CMK (cell line): ENCODE data around the gene C17orf107.
"Not testable (repeated sequence)": the region's sequence is repeated elsewhere in the genome, so short reads cannot be mapped to it uniquely, and the experiment has no call there.

Experiments
- DNase-seq: peaks from one replicate; pipeline ENCODE4 v3.0.0-alpha.2; 2010; ENCODE audit warnings: low read depth

Gene C17orf107

DNA sequence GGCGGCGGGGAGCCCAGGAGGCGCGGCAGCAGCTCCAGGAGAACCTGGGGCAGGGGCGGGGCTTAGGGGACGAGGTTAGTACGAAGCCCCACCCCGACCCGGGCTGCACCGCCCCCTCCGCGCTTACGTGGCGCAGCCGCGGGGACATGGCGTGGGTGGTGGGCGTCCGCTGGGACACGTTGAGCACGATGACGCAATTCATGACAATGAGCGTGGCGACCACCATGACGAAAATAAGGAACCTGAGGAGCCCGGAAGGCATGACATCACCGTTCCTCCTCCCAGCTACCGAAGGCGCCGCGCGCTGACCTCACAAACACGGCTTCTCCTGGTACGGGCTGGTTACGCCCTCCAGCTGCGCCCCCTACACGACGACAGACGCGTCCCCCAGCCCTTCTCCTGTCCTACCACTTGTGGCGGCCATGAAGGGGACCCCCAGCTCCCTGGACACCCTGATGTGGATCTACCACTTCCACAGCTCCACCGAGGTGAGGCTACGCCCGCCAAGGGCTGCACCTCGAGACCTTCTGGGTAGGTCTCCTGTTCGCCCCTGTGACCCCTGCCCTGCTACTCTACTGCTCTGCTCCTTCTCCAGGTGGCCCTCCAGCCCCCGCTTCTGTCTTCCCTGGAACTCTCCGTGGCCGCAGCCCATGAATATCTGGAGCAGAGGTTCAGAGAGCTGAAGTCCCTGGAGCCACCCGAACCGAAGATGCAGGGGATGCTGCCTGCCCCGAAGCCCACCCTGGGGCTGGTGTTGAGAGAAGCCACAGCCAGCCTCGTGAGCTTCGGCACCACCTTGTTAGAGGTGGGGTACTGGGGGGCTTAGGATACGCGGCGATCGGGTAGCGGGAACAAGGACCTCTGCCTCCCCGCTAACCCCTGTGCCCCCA lies at the start of gene C17orf107:
Gene C17orf107 (plus strand): TSS at position 196 of the 890 bp plus-strand sequence. CDS start 227 bp downstream, at position 423.
- no peak for DNase-seq

GRCh38 chr17:4850246-4850645 lies 49.1 kb upstream of the C17orf107 start:
- DNase-seq: no peak

- no peak for DNase-seq
Measured at GRCh38 chr17:4851084-4851483, 48.3 kb upstream of the C17orf107 start.

GRCh38 chr17:4852567-4853207 lies 46.6 kb upstream of the C17orf107 start:
- DNase-seq: no peak

DNA sequence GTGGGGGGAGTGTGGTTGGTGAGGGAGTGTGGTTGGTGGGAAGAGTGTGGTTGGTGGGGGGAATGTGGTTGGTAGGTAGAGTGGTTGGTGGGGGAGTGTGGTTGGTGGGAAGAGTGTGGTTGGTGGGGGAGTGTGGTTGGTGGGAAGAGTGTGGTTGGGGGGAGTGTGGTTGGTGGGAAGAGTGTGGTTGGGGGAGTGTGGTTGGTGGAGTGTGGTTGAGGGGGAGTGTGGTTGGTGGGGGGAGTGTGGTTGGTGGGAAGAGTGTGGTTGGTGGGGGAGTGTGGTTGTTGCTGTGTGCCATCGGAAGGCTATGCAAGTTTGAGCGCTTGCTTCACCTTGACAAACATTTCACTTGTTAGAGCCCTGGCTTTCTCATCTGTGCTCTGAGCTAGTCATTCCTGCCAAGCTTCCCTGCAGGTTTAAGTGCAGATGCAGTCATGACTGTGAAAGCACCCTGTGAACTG lies 46.1 kb upstream of the C17orf107 start:
- DNase-seq: no peak

DNA sequence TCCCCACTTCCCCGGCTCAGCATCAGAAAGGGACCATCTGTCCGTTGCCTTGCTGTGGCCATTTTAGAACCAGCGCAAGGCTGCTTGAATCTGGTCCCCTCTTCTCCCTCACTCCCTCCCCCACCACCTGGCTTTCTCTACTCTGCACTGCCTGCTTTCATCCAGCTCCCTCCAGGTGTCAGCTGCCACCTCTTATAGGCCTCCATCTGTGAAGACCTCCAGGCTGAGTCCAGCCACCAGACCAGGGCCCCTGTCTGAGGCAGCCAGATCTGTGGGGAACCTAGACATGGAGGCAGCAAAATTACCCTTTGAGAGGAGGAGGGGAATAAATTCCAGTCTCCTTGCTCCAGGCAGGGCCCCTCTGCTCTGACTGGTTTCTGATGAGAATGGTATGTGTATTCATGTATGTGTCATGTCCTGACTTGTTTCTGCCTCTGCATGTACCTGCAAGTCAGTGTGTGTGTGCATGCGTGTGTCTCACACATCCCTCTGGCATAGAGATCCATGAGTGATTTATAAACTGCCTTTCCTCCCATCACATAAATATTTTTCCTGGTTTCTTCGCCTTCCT lies 45.1 kb upstream of the C17orf107 start:
- DNase-seq: no peak

- no peak for DNase-seq
Measured at GRCh38 chr17:4856271-4856936, 42.9 kb upstream of the C17orf107 start.

DNA sequence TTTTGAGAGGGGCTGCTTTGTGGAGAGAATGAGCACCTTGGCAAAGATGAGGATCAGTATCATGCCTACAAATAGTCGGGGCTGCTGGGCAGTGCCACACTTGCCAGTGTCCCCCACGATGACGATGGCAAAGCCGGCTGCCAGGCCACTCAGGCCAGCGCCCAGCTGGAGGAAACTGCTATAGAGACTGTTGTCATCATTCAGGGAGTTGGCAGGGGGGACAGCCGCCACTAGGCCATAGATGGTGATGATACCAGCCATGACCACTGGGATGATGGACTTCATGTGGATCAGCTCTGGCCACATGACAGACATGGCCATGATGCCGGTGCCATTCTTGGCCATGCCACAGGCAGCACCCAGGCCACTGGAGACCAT lies 42.4 kb upstream of the C17orf107 start:
- DNase-seq: no peak

DNA sequence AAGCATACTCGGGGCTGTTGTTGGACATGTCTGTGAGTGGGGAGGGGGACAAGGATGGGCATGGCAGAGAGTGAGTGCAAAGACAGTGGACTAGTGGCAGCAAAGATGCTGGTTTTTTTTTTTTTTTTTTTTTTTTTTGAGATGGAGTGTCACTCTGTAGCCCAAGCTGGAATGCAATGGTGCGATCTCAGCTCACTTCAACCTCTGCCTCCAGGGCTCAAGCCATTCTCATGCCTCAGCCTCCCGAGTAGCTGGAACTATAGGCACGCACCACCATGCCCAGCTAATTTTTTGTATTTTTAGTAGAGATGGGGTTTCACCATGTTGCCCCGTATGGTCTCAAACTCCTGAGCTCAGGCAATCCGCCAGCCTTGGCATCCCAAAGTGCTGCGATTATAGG lies 42.0 kb upstream of the C17orf107 start:
- not testable (repeated sequence) for DNase-seq

DNA sequence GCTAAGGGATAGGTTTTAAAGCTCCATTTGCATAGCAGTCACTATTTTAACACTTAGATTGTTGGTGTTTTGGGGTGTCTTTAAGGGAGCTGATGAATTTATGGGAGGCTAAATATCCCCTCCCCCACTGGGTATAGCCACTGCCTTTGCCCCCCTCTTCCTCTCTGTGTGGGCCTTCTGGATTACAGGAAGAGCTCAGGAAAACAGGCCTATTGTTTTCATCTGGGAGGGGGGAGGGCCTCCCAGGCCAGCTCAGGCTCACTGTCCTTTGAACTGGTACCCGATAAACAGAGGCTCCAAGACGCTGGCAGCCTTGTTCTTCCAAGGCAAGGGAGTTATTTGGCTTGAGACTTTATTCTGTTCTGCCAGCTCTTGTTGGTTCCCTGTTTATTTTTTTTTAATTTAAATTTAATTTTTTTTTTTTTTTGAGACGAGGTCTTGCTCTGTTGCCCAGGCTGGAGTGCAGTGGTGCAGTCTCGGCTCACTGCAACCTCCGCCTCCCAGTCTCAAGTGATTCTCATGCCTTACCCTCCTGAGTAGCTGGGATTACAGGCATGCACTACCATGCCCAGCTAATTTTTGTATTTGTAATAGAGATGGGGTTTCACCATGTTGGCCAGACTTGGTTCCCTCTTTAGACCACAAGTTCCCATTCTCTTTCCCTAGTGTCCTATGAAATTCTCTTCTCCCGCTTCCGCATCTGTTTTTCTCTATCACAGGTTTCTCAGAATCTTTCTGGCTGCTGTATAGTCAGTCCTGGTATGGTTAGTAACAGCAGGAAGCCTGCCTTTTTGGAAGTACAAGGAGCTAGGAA lies 41.1 kb upstream of the C17orf107 start:
- no peak for DNase-seq

- no peak for DNase-seq
Measured at GRCh38 chr17:4858882-4859260, 40.5 kb upstream of the C17orf107 start.

DNA sequence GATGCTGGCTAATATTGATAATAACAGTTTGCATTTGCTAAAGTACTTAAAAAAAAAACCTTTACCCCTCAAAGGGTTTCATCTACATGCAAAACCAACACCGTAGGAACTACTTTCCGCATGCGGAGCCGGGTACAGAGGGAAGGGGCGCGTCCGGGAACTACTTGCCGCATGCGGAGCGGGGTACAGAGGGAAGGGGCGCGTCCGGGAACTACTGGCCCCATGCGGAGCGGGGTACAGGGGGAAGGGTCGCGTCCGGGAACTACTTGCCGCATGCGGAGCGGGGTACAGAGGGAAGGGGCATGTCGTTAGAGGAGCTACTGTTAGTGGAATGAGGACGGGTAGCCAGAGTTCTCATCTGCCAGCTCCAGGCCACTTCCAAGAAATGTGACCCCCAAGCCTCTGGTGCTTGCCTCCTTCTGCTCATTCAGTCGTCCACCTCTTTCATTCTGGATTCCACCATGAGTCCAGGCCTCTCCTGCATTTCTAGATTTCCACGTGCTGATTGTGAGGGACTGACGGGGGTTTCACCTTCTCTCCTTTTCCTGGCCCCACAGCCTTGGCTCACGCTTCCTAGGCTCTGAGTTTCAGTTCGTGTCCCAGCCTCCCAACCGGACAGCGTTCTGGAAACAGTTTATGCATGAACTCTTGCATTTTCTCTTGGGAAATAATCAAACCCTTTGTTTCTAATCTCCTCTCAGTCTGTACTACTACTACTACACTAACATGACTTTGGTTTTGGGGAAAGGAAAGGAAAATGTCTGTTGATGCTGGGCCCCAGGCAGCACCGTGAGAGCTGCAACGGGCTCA lies 39.3 kb upstream of the C17orf107 start:
- DNase-seq: no peak

DNA sequence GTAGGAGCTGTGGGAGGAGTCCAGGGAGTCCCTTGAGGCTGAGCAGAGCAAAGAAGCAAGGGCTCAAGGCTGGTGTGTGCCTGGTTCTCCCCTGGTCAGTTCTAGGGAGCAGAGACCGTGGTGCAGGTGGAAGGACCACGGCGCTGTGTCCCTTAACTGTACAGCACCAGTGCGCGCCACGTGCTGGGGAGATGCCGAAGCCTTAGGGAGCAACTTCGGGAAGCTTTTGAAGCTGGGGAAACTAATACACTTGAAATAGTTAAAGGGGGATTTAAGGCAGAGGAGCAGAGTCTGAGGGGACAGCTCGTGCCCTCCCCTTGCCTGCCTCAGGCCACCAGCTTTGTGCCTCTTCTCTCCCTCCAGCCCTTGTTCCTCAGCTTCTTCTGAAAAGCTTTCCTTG lies 38.7 kb upstream of the C17orf107 start:
- no peak for DNase-seq

GRCh38 chr17:4861052-4861451 lies 38.3 kb upstream of the C17orf107 start:
- DNase-seq: no peak

- DNase-seq: no peak
Measured at GRCh38 chr17:4862720-4863119, 36.6 kb upstream of the C17orf107 start.

DNA sequence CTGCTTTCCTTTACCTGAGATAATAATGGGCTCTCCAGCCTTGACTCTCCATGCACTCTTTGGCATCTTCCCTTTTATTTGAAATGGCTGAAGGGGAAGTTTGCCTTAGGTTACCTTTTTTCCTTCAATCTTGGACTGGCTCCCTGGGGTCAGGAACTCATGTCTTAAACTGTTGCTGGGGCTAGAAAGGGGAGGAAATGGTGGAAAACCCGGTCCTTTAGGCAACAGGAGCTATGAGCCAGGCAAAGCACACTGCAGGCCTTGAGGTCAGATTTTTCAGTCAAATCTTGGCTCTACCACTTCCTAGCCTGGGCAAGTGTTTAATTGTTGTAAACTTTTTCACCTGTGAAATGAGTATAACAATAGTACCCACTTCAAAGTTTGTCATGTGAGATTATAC lies 36.0 kb upstream of the C17orf107 start:
- no peak for DNase-seq

DNA sequence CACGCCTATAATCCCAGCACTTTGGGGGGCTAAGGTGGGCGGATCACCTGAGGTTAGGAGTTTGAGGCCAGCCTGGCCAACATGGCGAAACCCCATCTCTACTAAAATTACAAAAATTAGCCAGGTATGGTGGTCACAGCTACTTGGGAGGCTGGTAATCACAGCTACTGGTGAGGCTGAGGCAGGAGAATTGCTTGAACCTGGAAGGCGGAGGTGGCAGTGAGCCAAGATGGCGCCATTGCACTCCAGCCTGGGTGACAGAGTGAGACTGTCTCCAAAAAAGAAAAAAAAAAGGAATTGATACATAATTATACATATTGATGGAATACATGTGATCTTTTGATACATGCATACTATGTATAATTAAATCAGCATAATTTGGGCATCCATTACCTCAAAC lies 31.8 kb upstream of the C17orf107 start:
- not testable (repeated sequence) for DNase-seq

DNA sequence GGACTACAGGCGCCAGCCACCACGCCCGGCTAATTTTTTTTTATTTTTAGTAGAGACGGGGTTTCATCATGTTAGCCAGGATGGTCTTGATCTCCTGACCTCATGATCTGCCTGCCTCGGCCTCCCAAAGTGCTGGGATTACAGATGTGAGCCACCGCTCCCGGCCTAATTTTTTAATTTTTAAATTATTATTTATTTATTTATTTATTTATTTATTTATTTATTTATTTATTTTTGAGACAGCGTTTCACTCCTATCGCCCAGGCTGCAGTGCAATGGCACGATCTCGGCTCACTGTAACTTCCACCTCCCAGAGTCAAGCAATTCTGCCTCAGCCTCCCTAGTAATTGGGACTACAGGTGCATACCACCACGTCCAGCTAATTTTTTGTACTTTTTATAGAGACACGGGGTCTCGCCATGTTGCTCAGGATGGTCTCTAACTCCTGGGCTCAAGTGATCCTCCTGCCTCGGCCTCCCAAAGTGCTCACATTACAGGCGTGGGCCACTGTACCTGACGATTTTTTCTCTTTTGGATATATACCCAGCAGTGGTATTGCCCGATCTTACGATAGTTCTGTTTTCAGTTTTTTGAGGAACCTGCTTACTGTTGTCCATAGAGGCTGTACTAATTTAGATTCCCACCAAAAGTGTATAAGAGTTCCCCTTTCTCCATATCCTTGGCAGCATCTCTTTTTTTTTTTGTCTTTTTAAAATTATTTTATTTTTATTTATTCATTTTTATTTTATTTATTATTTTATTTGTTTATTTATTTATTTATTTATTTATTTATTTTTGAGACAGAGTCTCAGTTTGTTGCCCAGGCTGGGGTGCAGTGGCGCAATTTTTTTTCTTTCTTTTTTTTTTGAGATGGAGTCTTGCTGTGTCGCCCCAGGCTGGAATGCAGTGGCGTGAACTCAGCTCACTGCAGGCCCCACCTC lies 30.0 kb upstream of the C17orf107 start:
- DNase-seq: not testable (repeated sequence)

DNA sequence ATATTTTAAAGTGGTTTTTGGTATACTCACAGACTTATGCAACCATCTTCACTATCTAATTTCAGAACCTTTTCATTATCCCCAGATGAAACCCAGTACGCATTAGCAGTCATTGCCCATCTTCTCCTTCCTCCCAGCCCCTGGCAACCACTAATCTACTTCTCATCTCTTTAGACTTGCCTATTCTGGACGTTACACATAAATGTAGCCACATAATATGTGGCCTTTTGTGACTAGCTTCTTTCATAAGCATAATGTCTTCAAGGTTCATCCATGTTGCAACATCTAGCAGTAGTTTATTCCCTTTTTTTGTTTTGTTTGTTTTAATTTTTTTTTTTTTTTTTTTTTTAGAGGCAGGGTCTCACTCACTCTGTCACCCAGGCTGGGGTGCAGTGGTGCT lies 28.5 kb upstream of the C17orf107 start:
- no peak for DNase-seq

DNA sequence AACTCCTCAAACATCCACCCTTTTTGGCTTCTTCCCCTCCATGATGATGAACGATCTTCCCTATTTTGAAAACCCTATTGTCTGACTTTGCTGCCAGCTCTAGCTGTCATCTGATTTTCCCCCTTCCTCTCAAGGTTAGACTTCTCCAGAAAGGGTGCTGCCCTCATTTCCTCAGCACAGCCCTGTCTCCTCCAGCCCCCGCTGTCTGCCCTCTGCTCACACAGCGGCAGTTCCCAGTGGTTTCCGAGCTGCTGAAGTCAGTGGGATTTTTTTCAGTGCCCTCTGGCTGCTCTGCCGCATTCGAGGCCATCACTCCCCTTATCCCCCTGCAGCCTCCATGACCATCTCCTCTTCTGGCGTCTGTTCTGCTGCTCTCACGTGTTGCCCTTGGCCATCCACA lies 26.6 kb upstream of the C17orf107 start:
- DNase-seq: no peak
